HEK293 (cell line): ENCODE measurements around the gene CTNNBL1.

Experiments used
- CTCF ChIP-seq: fragments of 450-650 bp; formaldehyde crosslinking; IDR thresholded peaks from 2 replicates; pipeline ENCODE4 v1.5.1; 2016; ENCODE audit warnings: missing biosample characterization, missing genetic modification characterization
- HIC1 ChIP-seq: fragments of 450-650 bp; formaldehyde crosslinking; IDR thresholded peaks from 2 replicates; pipeline ENCODE4 v1.5.1; 2016; ENCODE audit warnings: missing biosample characterization, missing genetic modification characterization
- KLF10 ChIP-seq: fragments of 450-650 bp; IDR thresholded peaks from 2 replicates; pipeline ENCODE4 v1.5.1; 2018; ENCODE audit warnings: missing biosample characterization, mild to moderate bottlenecking, missing genetic modification characterization
- KLF16 ChIP-seq: fragments of 450-650 bp; formaldehyde crosslinking; IDR thresholded peaks from 2 replicates; pipeline ENCODE4 v1.5.1; 2017; ENCODE audit warnings: missing biosample characterization, missing genetic modification characterization
- MZF1 ChIP-seq: fragments of 450-650 bp; formaldehyde crosslinking; IDR thresholded peaks from 2 replicates; pipeline ENCODE4 v1.5.1; 2017; ENCODE audit warnings: missing biosample characterization, missing genetic modification characterization, borderline replicate concordance
- SETDB1 ChIP-seq: IDR thresholded peaks from one replicate; pipeline ENCODE4 v1.6.1; 2017; ENCODE audit warnings: mild to moderate bottlenecking, low read length, moderate library complexity, mixed read lengths; ENCODE audit not compliant: insufficient read length
- TRIM28 ChIP-seq: IDR thresholded peaks from 2 replicates; pipeline ENCODE4 v1.6.1; 2011; ENCODE audit warnings: low read length, control low read depth, borderline replicate concordance
- ZFP37 ChIP-seq: fragments of 450-650 bp; formaldehyde crosslinking; IDR thresholded peaks from 2 replicates; pipeline ENCODE4 v1.5.1; 2016; ENCODE audit warnings: missing biosample characterization, missing genetic modification characterization
- ZNF155 ChIP-seq: fragments of 450-650 bp; formaldehyde crosslinking; IDR thresholded peaks from 2 replicates; pipeline ENCODE4 v1.5.1; 2016; ENCODE audit warnings: missing biosample characterization, missing genetic modification characterization
- ZNF18 ChIP-seq: fragments of 450-650 bp; formaldehyde crosslinking; IDR thresholded peaks from 2 replicates; pipeline ENCODE4 v1.5.1; 2016; ENCODE audit warnings: missing biosample characterization, missing genetic modification characterization
- ZNF23 ChIP-seq: fragments of 450-650 bp; formaldehyde crosslinking; IDR thresholded peaks from 2 replicates; pipeline ENCODE4 v1.5.1; 2016; ENCODE audit warnings: missing biosample characterization, missing genetic modification characterization, borderline replicate concordance
- ZNF239 ChIP-seq: fragments of 450-650 bp; formaldehyde crosslinking; IDR thresholded peaks from 2 replicates; pipeline ENCODE4 v1.5.1; 2016; ENCODE audit warnings: missing biosample characterization, missing genetic modification characterization

- no peak for TF ChIP-seq KLF16
- no peak for TF ChIP-seq CTCF (tag by site-specific recombination)
- TF ChIP-seq ZNF155 (tag by site-specific recombination) = no peak
- no peak for TF ChIP-seq ZNF239 (tag by site-specific recombination)
- TF ChIP-seq SETDB1 = no peak
- TF ChIP-seq KLF10 (tag by site-specific recombination) = no peak
- no peak for TF ChIP-seq ZFP37 (tag by site-specific recombination)
- no peak for TF ChIP-seq ZNF23
- no peak for TF ChIP-seq TRIM28
- TF ChIP-seq MZF1 = no peak
- TF ChIP-seq HIC1 (tag by site-specific recombination) = no peak
- no peak for TF ChIP-seq ZNF18
Observed at GRCh38 chr20:37868851-37869333, 175.1 kb downstream of the CTNNBL1 start.
